ENCODE data around the gene KIFBP. TPM values are rescaled to one million over a fixed set of nuclear protein-coding genes. Genes with fewer than 3 reads are reported as not detected.

KIFBP gene
- total and polyA plus RNA-seq, 2 of the 13 experiments (the other 11 are each of a cell fraction or from before 2014, with no cell fraction given), result 13.0 to 21.9 TPM

GRCh38 chr10:68988530-68989316, at the start of gene KIFBP (continued):
- TF ChIP-seq IRF9 (CRISPR knock-in tag; IDR thresholded peaks at IDR 0.05; ENCODE audit: borderline replicate concordance) (no peak; the same call in 1 of the 2 replicates), ZNF572 (CRISPR knock-in tag; IDR thresholded peaks at IDR 0.05) (no peak), HNF1B (CRISPR knock-in tag; IDR thresholded peaks at IDR 0.05) (peak; percentile 88), HNRNPUL1 (IDR thresholded peaks at IDR 0.05; ENCODE audit: low read depth, low read length) (no peak), ZNF446 (CRISPR knock-in tag; IDR thresholded peaks at IDR 0.05) (0 out of 2 replicates have a peak, but pooled peaks have one; percentile 71), TEAD3 (CRISPR knock-in tag; optimal IDR thresholded peaks at IDR 0.05; ENCODE audit: borderline replicate concordance) (peak; percentile 85), ZNF432 (CRISPR knock-in tag; IDR thresholded peaks at IDR 0.05; ENCODE audit: borderline replicate concordance) (no peak), RBM22 (optimal IDR thresholded peaks at IDR 0.05; ENCODE audit: low read length) (peak; percentile 47), TP53 (CRISPR knock-in tag; conservative IDR thresholded peaks at IDR 0.05) (no peak), ZBTB21 (CRISPR knock-in tag; IDR thresholded peaks at IDR 0.05) (no peak), CCAR2 (optimal IDR thresholded peaks at IDR 0.05; ENCODE audit: low read depth, low read length) (no peak), ZBTB38 (CRISPR knock-in tag; IDR thresholded peaks at IDR 0.05) (no peak), ERF (CRISPR knock-in tag; IDR thresholded peaks at IDR 0.05) (peak; percentile 89), ZNF414 (CRISPR knock-in tag; IDR thresholded peaks at IDR 0.05) (no peak; the same call in 1 of the 2 replicates), ZC3H4 (CRISPR knock-in tag; IDR thresholded peaks at IDR 0.05; ENCODE audit: borderline replicate concordance) (0 out of 2 replicates have a peak, but pooled peaks have one; percentile 33), PTBP1 (IDR thresholded peaks at IDR 0.05; ENCODE audit: low read depth, low read length, poor library complexity, severe bottlenecking) (no peak), ZNF335 (CRISPR knock-in tag; IDR thresholded peaks at IDR 0.05) (peak; percentile 84), MIER2 (CRISPR knock-in tag; IDR thresholded peaks at IDR 0.05) (no peak), GPBP1L1 (CRISPR knock-in tag; IDR thresholded peaks at IDR 0.05) (no peak), NR1H2 (CRISPR knock-in tag; IDR thresholded peaks at IDR 0.05; ENCODE audit: borderline replicate concordance, low read depth) (no peak)
